GM19468 (cell line): ENCODE results near the gene FAM117B.
"Not testable (repeated sequence)": the region's sequence is repeated elsewhere in the genome, so short reads cannot be mapped to it uniquely, and the experiment has no call there.

Source experiments
- ATAC-seq: cut with Tn5 transposase; IDR thresholded peaks from one replicate; pipeline ENCODE4 v1.9.1; 2021; ENCODE audit warnings: mild to moderate bottlenecking, moderate library complexity, moderate number of reproducible peaks; ENCODE audit not compliant: unreplicated experiment; ENCODE audit errors: extremely low read depth

FAM117B gene

GRCh38 chr2:202690321-202690900 lies 55.6 kb downstream of the FAM117B start:
- ATAC-seq = no peak

DNA sequence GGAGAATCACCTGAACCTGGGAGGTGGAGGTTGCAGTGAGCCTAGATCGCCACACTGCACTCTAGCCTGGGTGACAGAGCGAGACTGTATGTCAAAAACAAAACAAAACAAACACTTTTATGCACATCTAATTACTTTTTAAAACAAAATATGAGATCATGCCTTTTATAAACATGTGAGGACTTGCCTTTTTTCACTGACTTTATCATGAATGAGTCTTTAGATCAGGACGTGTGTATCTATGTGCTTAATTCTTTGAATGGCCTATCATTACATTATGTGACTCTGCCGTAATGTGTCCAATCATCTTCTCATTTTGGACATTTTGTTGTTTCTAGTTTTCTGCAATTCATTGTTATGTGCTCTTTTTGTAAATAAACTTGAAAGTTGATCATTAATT lies 58.7 kb downstream of the FAM117B start:
- no peak for ATAC-seq

GRCh38 chr2:202695166-202695565 lies 60.4 kb downstream of the FAM117B start:
- ATAC-seq = no peak

DNA sequence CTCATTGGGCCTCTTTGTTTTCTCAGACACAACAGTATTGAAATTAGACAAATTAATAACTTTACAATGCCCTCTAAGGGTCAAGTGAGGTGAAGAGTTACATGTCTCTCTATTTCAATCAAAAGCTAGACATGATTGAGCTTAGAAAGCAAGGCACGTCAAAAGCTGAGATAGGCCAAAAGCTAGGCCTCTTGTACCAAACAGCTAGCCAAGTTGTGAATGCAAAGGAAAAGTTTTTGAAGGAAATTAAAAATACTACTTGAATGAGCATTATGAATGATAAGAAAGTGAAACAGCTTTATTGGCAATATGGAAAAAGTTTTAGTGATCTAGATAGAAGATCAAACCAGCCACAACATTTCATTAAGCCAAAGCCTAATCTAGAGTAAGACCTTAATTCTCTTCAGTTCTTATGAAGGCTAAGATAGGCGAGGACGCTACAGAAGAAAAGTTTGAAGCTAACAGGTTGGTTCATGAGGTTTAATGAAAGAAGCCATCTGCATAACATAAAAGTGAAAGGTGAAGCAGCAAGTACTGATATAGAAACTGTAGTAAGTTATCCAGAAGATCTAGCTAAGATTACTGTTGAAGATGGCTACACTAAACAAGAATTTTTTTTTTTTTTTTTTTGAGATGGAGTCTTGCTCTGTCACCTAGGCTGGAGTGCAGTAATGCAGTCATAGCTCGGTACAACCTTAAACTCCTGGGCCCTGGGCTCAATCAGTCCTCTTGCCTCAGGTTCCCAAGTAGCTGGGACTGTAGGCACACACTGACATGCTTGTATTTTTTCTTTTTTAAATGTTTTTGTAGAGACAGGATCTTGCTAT lies 65.5 kb downstream of the FAM117B start:
- no peak for ATAC-seq

- no peak for ATAC-seq
Measured at GRCh38 chr2:202703091-202703490, 68.3 kb downstream of the FAM117B start.

DNA sequence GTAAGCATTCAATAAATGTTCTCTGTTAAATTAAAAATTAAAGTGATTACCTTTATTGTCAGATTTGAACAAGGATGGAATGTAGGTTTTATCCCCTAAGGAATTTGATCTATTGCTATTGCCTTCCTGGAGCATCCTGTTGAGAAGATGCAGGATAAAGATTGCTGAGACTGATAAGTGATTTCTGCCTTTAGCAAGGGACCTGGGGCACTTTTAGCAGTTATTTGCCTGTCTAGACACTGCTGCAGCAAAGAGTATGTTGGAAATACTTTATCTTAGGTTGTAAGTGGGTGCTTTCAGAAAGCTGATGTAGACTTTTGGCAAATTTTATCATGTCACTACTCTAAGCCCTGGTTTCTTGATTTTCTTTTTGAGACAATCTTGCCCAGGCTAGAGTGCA lies 69.5 kb downstream of the FAM117B start:
- no peak for ATAC-seq

GRCh38 chr2:202705446-202706020 lies 70.8 kb downstream of the FAM117B start:
- ATAC-seq = no peak

- ATAC-seq = not testable (repeated sequence)
Measured at GRCh38 chr2:202714971-202715935, 80.5 kb downstream of the FAM117B start.

DNA sequence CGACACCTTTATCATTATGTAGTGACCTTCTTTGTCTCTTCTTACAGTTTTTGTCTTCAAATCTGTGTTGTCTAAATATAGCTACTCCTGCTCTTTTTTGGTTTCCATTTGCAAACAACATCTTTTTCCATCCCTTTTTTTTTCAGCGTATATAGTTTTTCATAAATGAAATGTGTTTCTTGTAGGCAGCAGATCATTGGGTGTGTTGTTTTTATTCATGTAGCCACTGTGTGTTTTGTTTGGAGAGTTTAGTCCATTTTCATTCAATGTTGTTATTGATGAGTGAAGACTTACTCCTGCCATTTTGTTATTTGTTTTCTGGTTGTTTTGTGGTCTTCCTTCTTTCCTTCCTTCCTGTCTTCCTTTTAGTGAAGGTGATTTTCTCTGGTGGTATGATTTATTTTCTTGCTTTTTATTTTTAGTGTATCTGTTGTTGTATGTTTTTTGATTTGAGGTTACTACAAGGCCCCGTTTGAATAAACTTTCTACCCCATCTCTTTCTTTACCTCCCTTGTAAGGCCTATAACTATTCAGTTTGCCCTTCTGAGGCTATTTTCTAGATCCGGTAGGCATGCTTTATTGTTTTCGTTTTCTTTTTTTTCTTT lies 81.4 kb downstream of the FAM117B start:
- no peak for ATAC-seq

- ATAC-seq = no peak
Measured at GRCh38 chr2:202716953-202717597, 82.3 kb downstream of the FAM117B start.

- ATAC-seq = no peak
Measured at GRCh38 chr2:202717598-202718310, 83.0 kb downstream of the FAM117B start.

- ATAC-seq = no peak
Measured at GRCh38 chr2:202718614-202719013, 83.8 kb downstream of the FAM117B start.

- ATAC-seq = no peak
Measured at GRCh38 chr2:202720226-202720625, 85.5 kb downstream of the FAM117B start.

GRCh38 chr2:202721621-202722020 lies 86.9 kb downstream of the FAM117B start:
- ATAC-seq = no peak

- no peak for ATAC-seq
Measured at GRCh38 chr2:202723746-202724145, 89.0 kb downstream of the FAM117B start.

DNA sequence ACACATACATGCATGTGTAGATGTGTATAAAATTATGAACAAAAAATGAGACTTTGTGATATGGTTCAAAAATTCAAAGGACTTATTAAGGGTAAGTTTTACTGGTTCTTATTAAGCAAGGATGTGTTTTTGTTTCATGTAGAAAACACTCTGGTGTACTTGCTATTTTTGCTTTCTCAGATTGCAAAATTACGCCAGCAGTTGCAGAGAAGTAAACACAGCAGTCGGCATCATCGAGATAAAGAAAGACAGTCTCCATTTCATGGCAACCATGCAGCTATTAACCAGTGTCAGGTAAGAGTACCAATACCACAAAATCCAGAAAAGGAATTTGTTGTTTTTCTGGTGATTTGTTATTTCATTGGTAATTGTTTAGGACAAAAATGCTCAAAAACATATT lies 91.3 kb downstream of the FAM117B start:
- no peak for ATAC-seq

DNA sequence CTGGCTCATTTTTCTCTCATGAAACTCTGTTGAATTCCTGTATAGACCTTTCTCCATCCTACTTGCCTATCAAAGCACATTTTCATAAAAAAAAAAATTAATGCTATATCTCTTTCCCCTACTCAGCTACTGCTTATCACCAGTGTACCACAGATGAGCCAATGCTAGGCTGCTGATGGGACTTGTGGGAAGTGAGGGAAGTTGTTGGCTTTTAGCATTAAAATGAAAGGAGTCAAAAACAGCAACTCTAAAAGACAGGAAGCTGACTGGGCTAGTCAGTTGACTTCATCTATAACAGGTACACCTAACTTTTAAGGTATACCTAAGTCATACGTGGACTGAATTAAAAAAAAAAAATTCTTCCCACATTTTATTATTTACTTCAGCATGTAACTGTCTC lies 102.1 kb downstream of the FAM117B start:
- ATAC-seq = no peak

GRCh38 chr2:202743613-202744012 lies 108.8 kb downstream of the FAM117B start:
- ATAC-seq = no peak

DNA sequence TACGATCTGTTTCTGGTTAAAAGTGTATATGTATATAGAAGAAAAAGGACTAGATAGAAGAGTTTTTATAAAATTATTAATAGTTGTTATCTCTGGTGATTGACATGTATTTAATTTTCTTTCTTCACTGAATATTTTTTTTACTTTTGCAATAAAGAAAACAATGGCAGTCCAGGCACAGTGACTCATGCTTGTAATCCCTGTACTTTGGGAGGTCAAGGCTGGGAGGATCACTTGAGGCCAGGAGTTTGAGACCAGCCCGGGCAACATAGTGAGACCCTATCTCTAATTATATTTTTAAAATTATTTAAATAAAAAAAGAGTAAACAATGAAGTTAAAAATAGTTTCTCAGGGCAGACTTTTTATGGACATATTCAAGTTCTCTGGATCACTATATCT lies 114.7 kb downstream of the FAM117B start:
- ATAC-seq = no peak
